ENCODE data around the gene ATOH8. TPM values are rescaled to one million over a fixed set of nuclear protein-coding genes. Genes with fewer than 3 reads are reported as not detected.
A peak's percentile ranks its signal among the peaks of the same experiment; 100 is the strongest.

The ATOH8 gene
- 1.8 and 2.0 TPM in 2 replicates for polyA plus RNA-seq (2013)

GRCh38 chr2:85753525-85754312 is at the start of gene ATOH8:
Gene ATOH8 (plus strand): TSS chr2:85753991. CDS start chr2:85754190, 199 bp downstream.
- Histone ChIP-seq H3K9me3 (ENCODE audit: insufficient read depth, low read depth, low read length) (peaks cover 5% of the 10 kb centered on the region), H3K79me1 (ENCODE audit: low read length) (peaks cover 8% of the 10 kb centered on the region), H3K18ac (ENCODE audit: low read length) (peak within 1 kb of the TSS; percentile 26), H3K36me3 (ENCODE audit: control insufficient read depth in 1 of 2, insufficient read depth in 2 of 2, low read length in 2 of 2) (no peaks in the 10 kb centered on the region), H2BK120ac (ENCODE audit: insufficient read depth, low read length, poor library complexity) (peak within 1 kb of the TSS; percentile 14), H4K8ac (ENCODE audit: low read depth, low read length) (peak within 1 kb of the TSS; percentile 34), H4K91ac (ENCODE audit: low read depth, low read length) (peak within 1 kb of the TSS; percentile 59), H3K27ac (ENCODE audit: low read depth, low read length) (no peak within 1 kb of the TSS), H3K23ac (ENCODE audit: low read length) (no peak within 1 kb of the TSS), H3K4ac (ENCODE audit: low read depth, low read length) (no peak within 1 kb of the TSS), H2BK12ac (ENCODE audit: low read length) (no peak within 1 kb of the TSS), H3K79me2 (ENCODE audit: control insufficient read depth, insufficient read depth, low read length, poor library complexity) (no peaks in the 10 kb centered on the region), H3K4me2 (ENCODE audit: low read length) (peak within 1 kb of the TSS; percentile 94), H3K4me1 (ENCODE audit: control insufficient read depth in 1 of 2, insufficient read depth in 2 of 2, low read length in 2 of 2) (peaks cover 4 to 17% of the 10 kb centered on the region in 2 experiments), H3K9ac (ENCODE audit: low read length) (peak within 1 kb of the TSS; percentile 48), H3K14ac (ENCODE audit: low read length) (no peak within 1 kb of the TSS), H2AK5ac (ENCODE audit: low read length) (no peak within 1 kb of the TSS), H3K4me3 (ENCODE audit: low read depth, low read length) (peak within 1 kb of the TSS; percentile 72), H2AFZ (ENCODE audit: insufficient read depth, low read length, poor library complexity) (peak within 1 kb of the TSS; percentile 84), H2BK5ac (ENCODE audit: low read depth, low read length, poor library complexity) (no peak within 1 kb of the TSS), H4K12ac (ENCODE audit: low read depth, low read length) (peak within 1 kb of the TSS; percentile 22), H3K27me3 (ENCODE audit: insufficient read depth, low read length) (peaks cover 41% of the 10 kb centered on the region)
- WGBS (ENCODE audit: extremely low coverage, insufficient coverage, insufficient read length): no CpG with 5 or more reads among the region's 81 CpGs
- DNase-seq: peak; percentile 47 to 70

GRCh38 chr2:85704038-85704437 is 49.8 kb upstream of the ATOH8 start:
- Histone ChIP-seq H3K79me2 (ENCODE audit: control insufficient read depth, insufficient read depth, low read length, poor library complexity) (no peaks in the 10 kb centered on the region), H2BK12ac (ENCODE audit: low read length) (no peak overlapping the region), H3K79me1 (ENCODE audit: low read length) (no peaks in the 10 kb centered on the region), H4K8ac (ENCODE audit: low read depth, low read length) (no peak overlapping the region), H3K4me2 (ENCODE audit: low read length) (no peak overlapping the region), H3K4ac (ENCODE audit: low read depth, low read length) (no peak overlapping the region), H3K36me3 (ENCODE audit: control insufficient read depth in 1 of 2, insufficient read depth in 2 of 2, low read length in 2 of 2) (no peaks in the 10 kb centered on the region), H3K18ac (ENCODE audit: low read length) (no peak overlapping the region), H3K23ac (ENCODE audit: low read length) (no peak overlapping the region), H3K27ac (ENCODE audit: low read depth, low read length) (no peak overlapping the region), H3K27me3 (ENCODE audit: insufficient read depth, low read length) (no peaks in the 10 kb centered on the region), H3K4me1 (ENCODE audit: control insufficient read depth in 1 of 2, insufficient read depth in 2 of 2, low read length in 2 of 2) (peaks cover 4 to 5% of the 10 kb centered on the region in 2 experiments), H4K12ac (ENCODE audit: low read depth, low read length) (no peak overlapping the region), H3K14ac (ENCODE audit: low read length) (no peak overlapping the region), H3K4me3 (ENCODE audit: low read depth, low read length) (no peak overlapping the region), H4K91ac (ENCODE audit: low read depth, low read length) (no peak overlapping the region), H2AFZ (ENCODE audit: insufficient read depth, low read length, poor library complexity) (no peak overlapping the region), H2AK5ac (ENCODE audit: low read length) (no peak overlapping the region), H3K9me3 (ENCODE audit: insufficient read depth, low read depth, low read length) (peaks cover 2% of the 10 kb centered on the region), H2BK120ac (ENCODE audit: insufficient read depth, low read length, poor library complexity) (no peak overlapping the region), H3K9ac (ENCODE audit: low read length) (no peak overlapping the region), H2BK5ac (ENCODE audit: low read depth, low read length, poor library complexity) (no peak overlapping the region)
- DNase-seq: no peak
- WGBS (ENCODE audit: extremely low coverage, insufficient coverage, insufficient read length): no CpG with 5 or more reads among the region's 3 CpGs

GRCh38 chr2:85704800-85705679 is 48.8 kb upstream of the ATOH8 start:
- H2BK120ac ChIP-seq (ENCODE audit: insufficient read depth, low read length, poor library complexity): no peak overlapping the region
- no peak overlapping the region for H3K4me3 ChIP-seq (ENCODE audit: low read depth, low read length)
- peaks cover 4 to 5% of the 10 kb centered on the region in 2 experiments for H3K4me1 ChIP-seq (ENCODE audit: control insufficient read depth in 1 of 2, insufficient read depth in 2 of 2, low read length in 2 of 2)
- no peak overlapping the region for H3K23ac ChIP-seq (ENCODE audit: low read length)
- no peak overlapping the region for H3K27ac ChIP-seq (ENCODE audit: low read depth, low read length)
- no CpG with 5 or more reads among the region's 8 CpGs for WGBS (ENCODE audit: extremely low coverage, insufficient coverage, insufficient read length)
- DNase-seq: peak in 1 of 2 donors; percentile 16
- H2AK5ac ChIP-seq (ENCODE audit: low read length): no peak overlapping the region
- no peak overlapping the region for H3K4ac ChIP-seq (ENCODE audit: low read depth, low read length)
- H3K9me3 ChIP-seq (ENCODE audit: insufficient read depth, low read depth, low read length): no peaks in the 10 kb centered on the region
- no peak overlapping the region for H4K8ac ChIP-seq (ENCODE audit: low read depth, low read length)
- H2BK5ac ChIP-seq (ENCODE audit: low read depth, low read length, poor library complexity): no peak overlapping the region
- H3K4me2 ChIP-seq (ENCODE audit: low read length): no peak overlapping the region
- no peak overlapping the region for H3K9ac ChIP-seq (ENCODE audit: low read length)
- H4K91ac ChIP-seq (ENCODE audit: low read depth, low read length): no peak overlapping the region
- H3K18ac ChIP-seq (ENCODE audit: low read length): no peak overlapping the region
- H4K12ac ChIP-seq (ENCODE audit: low read depth, low read length): no peak overlapping the region
- H3K79me1 ChIP-seq (ENCODE audit: low read length): no peaks in the 10 kb centered on the region
- no peak overlapping the region for H2BK12ac ChIP-seq (ENCODE audit: low read length)
- no peak overlapping the region for H2AFZ ChIP-seq (ENCODE audit: insufficient read depth, low read length, poor library complexity)
- no peaks in the 10 kb centered on the region for H3K79me2 ChIP-seq (ENCODE audit: control insufficient read depth, insufficient read depth, low read length, poor library complexity)
- H3K36me3 ChIP-seq (ENCODE audit: control insufficient read depth in 1 of 2, insufficient read depth in 2 of 2, low read length in 2 of 2): no peaks in the 10 kb centered on the region
- H3K14ac ChIP-seq (ENCODE audit: low read length): no peak overlapping the region
- H3K27me3 ChIP-seq (ENCODE audit: insufficient read depth, low read length): no peaks in the 10 kb centered on the region

- no peak overlapping the region for H2AFZ ChIP-seq (ENCODE audit: insufficient read depth, low read length, poor library complexity)
- H3K4me1 ChIP-seq (ENCODE audit: control insufficient read depth in 1 of 2, insufficient read depth in 2 of 2, low read length in 2 of 2): peaks cover 8% of the 10 kb centered on the region in 2 experiments
- H2BK120ac ChIP-seq (ENCODE audit: insufficient read depth, low read length, poor library complexity): no peak overlapping the region
- no peak overlapping the region for H2AK5ac ChIP-seq (ENCODE audit: low read length)
- no peaks in the 10 kb centered on the region for H3K36me3 ChIP-seq (ENCODE audit: control insufficient read depth in 1 of 2, insufficient read depth in 2 of 2, low read length in 2 of 2)
- no peaks in the 10 kb centered on the region for H3K27me3 ChIP-seq (ENCODE audit: insufficient read depth, low read length)
- H3K4me2 ChIP-seq (ENCODE audit: low read length): no peak overlapping the region
- no peaks in the 10 kb centered on the region for H3K79me1 ChIP-seq (ENCODE audit: low read length)
- no peaks in the 10 kb centered on the region for H3K9me3 ChIP-seq (ENCODE audit: insufficient read depth, low read depth, low read length)
- H2BK5ac ChIP-seq (ENCODE audit: low read depth, low read length, poor library complexity): no peak overlapping the region
- no peak overlapping the region for H3K23ac ChIP-seq (ENCODE audit: low read length)
- H3K9ac ChIP-seq (ENCODE audit: low read length): no peak overlapping the region
- no peak overlapping the region for H4K12ac ChIP-seq (ENCODE audit: low read depth, low read length)
- no peak overlapping the region for H3K14ac ChIP-seq (ENCODE audit: low read length)
- no peak overlapping the region for H2BK12ac ChIP-seq (ENCODE audit: low read length)
- no peak overlapping the region for H3K27ac ChIP-seq (ENCODE audit: low read depth, low read length)
- no peak overlapping the region for H3K4me3 ChIP-seq (ENCODE audit: low read depth, low read length)
- no peaks in the 10 kb centered on the region for H3K79me2 ChIP-seq (ENCODE audit: control insufficient read depth, insufficient read depth, low read length, poor library complexity)
- no peak overlapping the region for H4K8ac ChIP-seq (ENCODE audit: low read depth, low read length)
- no peak overlapping the region for H3K4ac ChIP-seq (ENCODE audit: low read depth, low read length)
- H4K91ac ChIP-seq (ENCODE audit: low read depth, low read length): no peak overlapping the region
- no CpG with 5 or more reads among the region's 2 CpGs for WGBS (ENCODE audit: extremely low coverage, insufficient coverage, insufficient read length)
- no peak overlapping the region for H3K18ac ChIP-seq (ENCODE audit: low read length)
- peak in 1 of 2 donors; percentile 86 for DNase-seq
Measured at GRCh38 chr2:85705680-85706039, 48.1 kb upstream of the ATOH8 start.
